H1 (cell line): ENCODE measurements around the gene IRF7. TPM values are rescaled to one million over a fixed set of nuclear protein-coding genes. Genes with fewer than 3 reads are reported as not detected.

Experiments used
- JUN ChIP-seq: IDR thresholded peaks from 2 replicates; pipeline ENCODE4 v1.6.1; 2011; ENCODE audit warnings: low read depth, mild to moderate bottlenecking, improper control_type of control experiment, low read length
- microRNA counts: library from miRNA; unstranded; fragments of <30 nt; microRNA quantifications from one replicate; lab custom pipeline; 2015
- microRNA-seq, 2 experiments: library from miRNA; unstranded; fragments of <30 nt; microRNA quantifications; one replicate each; pipeline versions ENCODE4 to v1.2.0, GENCODE V29; 2016 to 2020; ENCODE audit warnings: borderline microRNAs expressed in 2 of 2, borderline number of aligned reads in 2 of 2, borderline replicate concordance in 1 of 2
- polyA plus RNA-seq, 7 experiments: library from polyadenylated mRNA; depleted of rRNA in 3 of 7; stranded (reverse) in 5 of 7; unstranded in 2 of 7; fragments of >200 nt in 5 of 7; fragments of 200-250 nt in 2 of 7; gene quantifications; 1 replicate in 5 of 7; 2 replicates in 1 of 7; 4 replicates in 1 of 7; pipeline versions ENCODE4 v1.2.1 to v1.2.3, GENCODE V29; 2011 to 2013; ENCODE audit warnings: missing spikeins in 2 of 7, mixed read lengths in 2 of 7
- small RNA-seq: library from polyadenylated mRNA; stranded (forward); fragments of <200 nt; extraction: miRNeasy Mini kit (QIAGEN cat#:217004); gene quantifications from one replicate; pipeline ENCODE3, GENCODE V24; 2013; ENCODE audit not compliant: insufficient read depth
- total RNA-seq: library from RNA; stranded (reverse); fragmentation: NEBNext Ultra II Directional; extraction: Animal tissue kit (Norgen Biotek cat#: 25700); gene quantifications from 2 replicates; pipeline ENCODE4 v1.2.1, GENCODE V29; 2021

IRF7 gene
- total and polyA plus RNA-seq, 2 of the 8 experiments (the other 6 are each of a cell fraction or from before 2014, with no cell fraction given): 9.1 to 9.6 TPM

GRCh38 chr11:563066-563811 lies 52.5 kb downstream of the IRF7 start (continued):
- TF ChIP-seq JUN: no peak

MicroRNA genes within 50 kb of the gene (microRNA counts, 767-probe panel; counts per million panel counts)
- 879 counts per million, percentile 95 among the panel's probes with 10 or more counts for microRNA hsa-miR-210 (lab: Ali Mortazavi, UCI)

Small RNA genes lying within 50 kb of the gene (microRNA-seq; reads per million reads assigned to microRNA genes)
- 37.8 to 71.5 reads per million in 2 experiments for gene MIR210

Small RNA genes lying within 50 kb of the gene (small RNA-seq; reads per million reads assigned to genes)
- gene MIR210: 233 reads per million, percentile 98 among the genes with 10 or more reads in this experiment

Other genes with a start within 250 kb of the IRF7 start
- 76.3 and 89.0 TPM in 2 replicates for gene B4GALNT4, start 246.5 kb downstream of the IRF7 start, total RNA-seq
- 40.9 and 69.4 TPM in 2 replicates for gene B4GALNT4, start 246.5 kb downstream of the IRF7 start, polyA plus RNA-seq (2011; rRNA removed)
- gene PKP3, start 221.7 kb downstream of the IRF7 start, total RNA-seq: 28.5 and 28.7 TPM in 2 replicates
- gene PKP3, start 221.7 kb downstream of the IRF7 start, polyA plus RNA-seq (2011; rRNA removed): 16.7 and 28.0 TPM in 2 replicates
- 66.3 and 68.9 TPM in 2 replicates for gene SIGIRR, start 201.0 kb downstream of the IRF7 start, total RNA-seq
- gene SIGIRR, start 201.0 kb downstream of the IRF7 start, polyA plus RNA-seq (2011; rRNA removed): 55.2 and 94.2 TPM in 2 replicates
- gene ANO9, start 173.9 kb downstream of the IRF7 start, total RNA-seq: 18.0 and 20.0 TPM in 2 replicates
- gene ANO9, start 173.9 kb downstream of the IRF7 start, polyA plus RNA-seq (2011; rRNA removed): 20.7 and 24.6 TPM in 2 replicates
- 48.7 and 52.4 TPM in 2 replicates for gene PTDSS2, start 165.7 kb downstream of the IRF7 start, total RNA-seq
- 68.2 and 108 TPM in 2 replicates for gene PTDSS2, start 165.7 kb downstream of the IRF7 start, polyA plus RNA-seq (2011; rRNA removed)
- gene RNH1, start 108.7 kb downstream of the IRF7 start, total RNA-seq: 49.8 and 53.4 TPM in 2 replicates
- 48.7 and 86.4 TPM in 2 replicates for gene RNH1, start 108.7 kb downstream of the IRF7 start, polyA plus RNA-seq (2011; rRNA removed)
- gene HRAS, start 80.4 kb downstream of the IRF7 start, total RNA-seq: 54.7 and 60.9 TPM in 2 replicates
- 44.3 and 63.4 TPM in 2 replicates for gene HRAS, start 80.4 kb downstream of the IRF7 start, polyA plus RNA-seq (2011; rRNA removed)
- 1.9 and 2.1 TPM in 2 replicates for gene LRRC56, start 78.4 kb downstream of the IRF7 start, total RNA-seq
- gene LRRC56, start 78.4 kb downstream of the IRF7 start, polyA plus RNA-seq (2011; rRNA removed): 0.94 and 1.6 TPM in 2 replicates
- 2.6 and 3.1 TPM in 2 replicates for gene LMNTD2, start 55.2 kb downstream of the IRF7 start, total RNA-seq
- gene LMNTD2, start 55.2 kb downstream of the IRF7 start, polyA plus RNA-seq (2011; rRNA removed): 1.6 and 3.6 TPM in 2 replicates
- 20.6 and 22.3 TPM in 2 replicates for gene RASSF7, start 55.0 kb downstream of the IRF7 start, total RNA-seq
- gene RASSF7, start 55.0 kb downstream of the IRF7 start, polyA plus RNA-seq (2011; rRNA removed): 43.9 and 60.6 TPM in 2 replicates
- gene PHRF1, start 39.5 kb downstream of the IRF7 start, total RNA-seq: 37.3 and 39.8 TPM in 2 replicates
- gene PHRF1, start 39.5 kb downstream of the IRF7 start, polyA plus RNA-seq (2011; rRNA removed): 13.4 and 21.8 TPM in 2 replicates
- gene CDHR5, start 9.0 kb upstream of the IRF7 start, total RNA-seq: 0.11 TPM in 1 of 2 replicates, not detected in the other
- gene CDHR5, start 9.0 kb upstream of the IRF7 start, polyA plus RNA-seq (2011; rRNA removed): 0.02 TPM in 1 of 2 replicates, not detected in the other
- 2.0 and 2.2 TPM in 2 replicates for gene SCT, start 11.2 kb upstream of the IRF7 start, total RNA-seq
- 1.7 and 3.7 TPM in 2 replicates for gene SCT, start 11.2 kb upstream of the IRF7 start, polyA plus RNA-seq (2011; rRNA removed)
- gene DRD4, start 21.3 kb upstream of the IRF7 start, total RNA-seq: 3.3 and 3.4 TPM in 2 replicates
- gene DRD4, start 21.3 kb upstream of the IRF7 start, polyA plus RNA-seq (2011; rRNA removed): 4.9 and 9.7 TPM in 2 replicates
- 53.7 and 58.4 TPM in 2 replicates for gene DEAF1, start 79.3 kb upstream of the IRF7 start, total RNA-seq
- gene DEAF1, start 79.3 kb upstream of the IRF7 start, polyA plus RNA-seq (2011; rRNA removed): 47.3 and 64.7 TPM in 2 replicates
- gene TMEM80, start 79.9 kb upstream of the IRF7 start, total RNA-seq: 7.3 and 8.0 TPM in 2 replicates
- gene TMEM80, start 79.9 kb upstream of the IRF7 start, polyA plus RNA-seq (2011; rRNA removed): 16.3 and 21.4 TPM in 2 replicates
- gene EPS8L2, start 90.3 kb upstream of the IRF7 start, total RNA-seq: 38.5 and 44.3 TPM in 2 replicates
- 57.0 and 65.3 TPM in 2 replicates for gene EPS8L2, start 90.3 kb upstream of the IRF7 start, polyA plus RNA-seq (2011; rRNA removed)
- 302 and 308 TPM in 2 replicates for gene TALDO1, start 131.5 kb upstream of the IRF7 start, total RNA-seq
- 265 and 293 TPM in 2 replicates for gene TALDO1, start 131.5 kb upstream of the IRF7 start, polyA plus RNA-seq (2011; rRNA removed)
- gene GATD1, start 161.5 kb upstream of the IRF7 start, total RNA-seq: 47.5 and 54.9 TPM in 2 replicates
- 54.8 and 101 TPM in 2 replicates for gene GATD1, start 161.5 kb upstream of the IRF7 start, polyA plus RNA-seq (2011; rRNA removed)
- gene CEND1, start 174.1 kb upstream of the IRF7 start, total RNA-seq: 5.0 and 5.7 TPM in 2 replicates
- gene CEND1, start 174.1 kb upstream of the IRF7 start, polyA plus RNA-seq (2011; rRNA removed): 0.82 and 1.3 TPM in 2 replicates
- 48.0 and 54.3 TPM in 2 replicates for gene SLC25A22, start 182.3 kb upstream of the IRF7 start, total RNA-seq
- gene SLC25A22, start 182.3 kb upstream of the IRF7 start, polyA plus RNA-seq (2011; rRNA removed): 31.5 and 52.0 TPM in 2 replicates
- gene PIDD1, start 189.3 kb upstream of the IRF7 start, total RNA-seq: 18.9 and 24.9 TPM in 2 replicates
- gene PIDD1, start 189.3 kb upstream of the IRF7 start, polyA plus RNA-seq (2011; rRNA removed): 26.1 and 51.4 TPM in 2 replicates
- gene RPLP2, start 194.0 kb upstream of the IRF7 start, total RNA-seq: 2,084 and 2,106 TPM in 2 replicates
- gene RPLP2, start 194.0 kb upstream of the IRF7 start, polyA plus RNA-seq (2011; rRNA removed): 1,789 and 2,639 TPM in 2 replicates
- 62.1 and 62.2 TPM in 2 replicates for gene PNPLA2, start 203.0 kb upstream of the IRF7 start, total RNA-seq
- 30.9 and 63.7 TPM in 2 replicates for gene PNPLA2, start 203.0 kb upstream of the IRF7 start, polyA plus RNA-seq (2011; rRNA removed)
- gene CRACR2B, start 212.0 kb upstream of the IRF7 start, total RNA-seq: 26.4 and 29.3 TPM in 2 replicates
- 18.2 and 34.9 TPM in 2 replicates for gene CRACR2B, start 212.0 kb upstream of the IRF7 start, polyA plus RNA-seq (2011; rRNA removed)
- 93.4 and 101 TPM in 2 replicates for gene CD151, start 217.0 kb upstream of the IRF7 start, total RNA-seq
- gene CD151, start 217.0 kb upstream of the IRF7 start, polyA plus RNA-seq (2011; rRNA removed): 212 and 257 TPM in 2 replicates
- gene POLR2L, start 226.6 kb upstream of the IRF7 start, total RNA-seq: 151 and 167 TPM in 2 replicates
- 140 and 142 TPM in 2 replicates for gene POLR2L, start 226.6 kb upstream of the IRF7 start, polyA plus RNA-seq (2011; rRNA removed)
- 74.1 and 75.8 TPM in 2 replicates for gene TSPAN4, start 226.9 kb upstream of the IRF7 start, total RNA-seq
- 145 and 217 TPM in 2 replicates for gene TSPAN4, start 226.9 kb upstream of the IRF7 start, polyA plus RNA-seq (2011; rRNA removed)